DND-41 (cell line): ENCODE measurements around the gene ZFAND6.

Experiments used
- ATAC-seq: fragments of 200-7000 bp; cut with Tn5 transposase; 3 replicates; pipeline ENCODE4 v1.9.1; 2021; ENCODE audit warnings: low read depth; ENCODE audit not compliant: insufficient read depth
- DNase-seq: peaks from one replicate; pipeline ENCODE4 v3.0.0-alpha.2; 2020
- H2AFZ ChIP-seq: 2 replicates; pipeline ENCODE4 v1.6.0; 2012; ENCODE audit warnings: low read depth, low read length
- H3K27ac ChIP-seq: 2 replicates; pipeline ENCODE4 v1.5.1; 2012; ENCODE audit warnings: low read length, inconsistent platforms
- H3K27me3 ChIP-seq: fragments of 200-600 bp; sonication (generic); 2 replicates; pipeline ENCODE4 v1.6.0; 2012; ENCODE audit warnings: low read length, mild to moderate bottlenecking, inconsistent platforms; ENCODE audit not compliant: insufficient read depth, poor library complexity
- H3K36me3 ChIP-seq: 2 replicates; pipeline ENCODE4 v1.5.1; 2012; ENCODE audit warnings: low read length, inconsistent platforms; ENCODE audit not compliant: insufficient read depth
- H3K4me1 ChIP-seq: 2 replicates; pipeline ENCODE4 v1.5.1; 2012; ENCODE audit warnings: mild to moderate bottlenecking, low read length; ENCODE audit not compliant: insufficient read depth
- H3K4me2 ChIP-seq: 2 replicates; pipeline ENCODE4 v1.6.0; 2012; ENCODE audit warnings: mild to moderate bottlenecking, moderate library complexity, low read length, inconsistent platforms; ENCODE audit not compliant: insufficient read depth
- H3K4me3 ChIP-seq, 2 experiments: fragments of 200-600 bp in 1 of 2; shearing (Covaris generic) in 1 of 2; 2 replicates each; pipeline ENCODE4 v1.5.1; 2012 to 2016; ENCODE audit warnings: inconsistent platforms in 2 of 2, low read length in 2 of 2, mild to moderate bottlenecking in 2 of 2, low read depth in 1 of 2, moderate library complexity in 1 of 2
- H3K79me2 ChIP-seq: 2 replicates; pipeline ENCODE4 v1.6.0; 2012; ENCODE audit warnings: low read length, inconsistent platforms; ENCODE audit not compliant: insufficient read depth
- H3K9ac ChIP-seq: 2 replicates; pipeline ENCODE4 v1.6.0; 2012; ENCODE audit warnings: low read depth, mild to moderate bottlenecking, inconsistent platforms, low read length, moderate library complexity
- H3K9me3 ChIP-seq: 2 replicates; pipeline ENCODE4 v1.5.1; 2012; ENCODE audit warnings: low read length, moderate library complexity, mild to moderate bottlenecking, inconsistent platforms; ENCODE audit not compliant: insufficient read depth, severe bottlenecking
- H4K20me1 ChIP-seq: 2 replicates; pipeline ENCODE4 v1.6.0; 2012; ENCODE audit warnings: low read length; ENCODE audit not compliant: insufficient read depth
- CTCF ChIP-seq: IDR thresholded peaks from 2 replicates; pipeline ENCODE4 v1.5.1; 2012; ENCODE audit warnings: borderline replicate concordance, low read length, moderate library complexity, mild to moderate bottlenecking; ENCODE audit not compliant: poor library complexity, severe bottlenecking; ENCODE audit errors: extremely low read depth
- EZH2 ChIP-seq: IDR thresholded peaks from 3 replicates; pipeline ENCODE4 v1.6.1; 2012; ENCODE audit warnings: borderline replicate concordance, low read depth, mild to moderate bottlenecking, moderate library complexity, low read length, inconsistent platforms; ENCODE audit not compliant: severe bottlenecking

Gene ZFAND6

GRCh38 chr15:80152896-80153876 is 93.7 kb downstream of the ZFAND6 start, which contains the start of gene FAH:
FAH (plus strand) TSS chr15:80152999; CDS start chr15:80153055, 56 bp downstream.
- no peaks in the 10 kb centered on the region for H3K27me3 ChIP-seq
- no peaks in the 10 kb centered on the region for H3K9me3 ChIP-seq
- DNase-seq (peak; percentile 51), ATAC-seq (peak; percentile 62)
- H3K79me2 ChIP-seq, result no peaks in the 10 kb centered on the region
- H3K9ac ChIP-seq, result peak within 1 kb of the TSS; percentile 65
- H2AFZ ChIP-seq, result peak within 1 kb of the TSS; percentile 77
- H4K20me1 ChIP-seq, result no peaks in the 10 kb centered on the region
- H3K4me3 ChIP-seq, result peak within 1 kb of the TSS; percentile 54 to 89
- H3K27ac ChIP-seq, result peak within 1 kb of the TSS; percentile 61
- peaks cover 18% of the 10 kb centered on the region for H3K4me1 ChIP-seq
- TF ChIP-seq CTCF (no peak), EZH2 (no peak)
- H3K36me3 ChIP-seq, result no peaks in the 10 kb centered on the region
- peak within 1 kb of the TSS; percentile 98 for H3K4me2 ChIP-seq

GRCh38 chr15:80153900-80154299 is 94.4 kb downstream of the ZFAND6 start:
- Histone ChIP-seq H3K9ac (peak overlapping the region; percentile 65), H3K27ac (peak overlapping the region; percentile 61; the same call in 1 of the 2 replicates), H3K79me2 (no peaks in the 10 kb centered on the region), H3K4me3 (peak overlapping the region in 1 of 2 experiments; percentile 89; a peak in 2 of 4 replicates), H4K20me1 (no peaks in the 10 kb centered on the region), H3K4me1 (peaks cover 18% of the 10 kb centered on the region), H3K36me3 (no peaks in the 10 kb centered on the region), H3K4me2 (peak overlapping the region; percentile 98), H3K27me3 (no peaks in the 10 kb centered on the region), H3K9me3 (no peaks in the 10 kb centered on the region), H2AFZ (no peak overlapping the region; the same call in 1 of the 2 replicates)
- TF ChIP-seq EZH2 (no peak), CTCF (no peak)
- DNase-seq, result no peak
- ATAC-seq, result no peak

- Histone ChIP-seq H3K9ac (no peak overlapping the region; the same call in 1 of the 2 replicates), H4K20me1 (no peaks in the 10 kb centered on the region), H3K4me2 (peak overlapping the region; percentile 98), H2AFZ (no peak overlapping the region), H3K79me2 (no peaks in the 10 kb centered on the region), H3K9me3 (no peaks in the 10 kb centered on the region), H3K27ac (no peak overlapping the region), H3K4me1 (peaks cover 18% of the 10 kb centered on the region), H3K36me3 (peaks cover 1% of the 10 kb centered on the region; the same call in 1 of the 2 replicates), H3K4me3 (peak overlapping the region in 1 of 2 experiments; percentile 89; a peak in 2 of 4 replicates), H3K27me3 (no peaks in the 10 kb centered on the region)
- no peak for TF ChIP-seq EZH2
- no peak for TF ChIP-seq CTCF
- ATAC-seq, result no peak
- DNase-seq, result no peak
These were observed 94.9 kb downstream of the ZFAND6 start for GRCh38 chr15:80154336-80154735.
